Endothelial cell of umbilical vein (primary cell): ENCODE results near the gene LEMD3. TPM values are rescaled to one million over a fixed set of nuclear protein-coding genes. Genes with fewer than 3 reads are reported as not detected.

Source experiments
- BruUV-seq: library from RNA; stranded (reverse); fragments of 400-500 nt; replicated peaks from 2 replicates; lab custom pipeline; 2021; lab: Mats Ljungman, UMichigan
- CTCF ChIA-PET: fragments of 300-600, 350-600 bp; sonication (Branson Sonifier 250); formaldehyde crosslinking; loops from one replicate; lab custom pipeline; 2021; ENCODE audit warnings: antibody characterized with exemption, inconsistent platforms; lab: Charles Lee
- POLR2A ChIA-PET: fragments of 300-600, 350-600 bp; sonication (Branson Sonifier 250); formaldehyde crosslinking; loops from one replicate; lab custom pipeline; 2021; ENCODE audit warnings: antibody characterized with exemption, inconsistent platforms; lab: Charles Lee
- DNase-seq: peaks from one replicate; pipeline ENCODE4 v3.0.0-alpha.2; 2011; ENCODE audit warnings: low read depth, low spot score
- FAIRE-seq: peaks from 2 replicates; lab custom pipeline; 2011; peaks lifted over from hg19 to GRCh38; lab: Jason Lieb, UNC
- H2AFZ ChIP-seq: 2 replicates; pipeline ENCODE4 v1.6.0; 2012; ENCODE audit warnings: low read depth, low read length, control low read depth, inconsistent platforms
- H3K27ac ChIP-seq: 2 replicates; pipeline ENCODE4 v1.5.1; 2011; ENCODE audit warnings: low read depth, mild to moderate bottlenecking, control low read depth, low read length, moderate library complexity; ENCODE audit not compliant: insufficient read depth
- H3K27me3 ChIP-seq, 2 experiments: 2 replicates each; pipeline versions ENCODE4 v1.6.0 to v1.6.1; 2011; ENCODE audit warnings: low read length in 2 of 2, mixed read lengths in 1 of 2; ENCODE audit not compliant: control insufficient read depth in 2 of 2, insufficient read depth in 2 of 2
- H3K36me3 ChIP-seq, 2 experiments: 2 replicates in 1 of 2; 3 replicates in 1 of 2; pipeline ENCODE4 v1.5.1; 2011; ENCODE audit warnings: low read length in 2 of 2, mild to moderate bottlenecking in 1 of 2, moderate library complexity in 1 of 2; ENCODE audit not compliant: control insufficient read depth in 2 of 2, insufficient read depth in 2 of 2; ENCODE audit errors: extremely low read depth in 1 of 2
- H3K4me1 ChIP-seq: 3 replicates; pipeline ENCODE4 v1.5.1; 2011; ENCODE audit warnings: mild to moderate bottlenecking, low read length; ENCODE audit not compliant: control insufficient read depth, insufficient read depth; ENCODE audit errors: extremely low read depth
- H3K4me2 ChIP-seq: 2 replicates; pipeline ENCODE4 v1.6.1; 2011; ENCODE audit warnings: low read length, control low read depth, mixed read lengths; ENCODE audit not compliant: insufficient read depth
- H3K4me3 ChIP-seq, 3 experiments: fragments of 200-600 bp in 1 of 3; sonication (generic), shearing (Covaris generic) in 1 of 3; replicated peaks in 1 of 3; 2 replicates each; pipeline ENCODE4 v1.5.1; 2011 to 2016; ENCODE audit warnings: control low read depth in 3 of 3, low read length in 3 of 3, mild to moderate bottlenecking in 2 of 3, inconsistent platforms in 1 of 3, low read depth in 1 of 3, moderate library complexity in 1 of 3; ENCODE audit not compliant: insufficient read depth in 1 of 3
- H3K79me2 ChIP-seq: 2 replicates; pipeline ENCODE4 v1.6.0; 2012; ENCODE audit warnings: low read length, inconsistent platforms; ENCODE audit not compliant: control insufficient read depth, insufficient read depth
- H3K9ac ChIP-seq: replicated peaks from 2 replicates; pipeline ENCODE3; 2011; ENCODE audit warnings: low read length, control low read depth; ENCODE audit not compliant: insufficient read depth; ENCODE audit errors: extremely low read depth
- H3K9me1 ChIP-seq: replicated peaks from 3 replicates; pipeline ENCODE4 v1.6.0; 2011; ENCODE audit warnings: mild to moderate bottlenecking, low read length; ENCODE audit not compliant: control insufficient read depth, insufficient read depth; ENCODE audit errors: extremely low read depth
- H3K9me3 ChIP-seq: replicated peaks from 2 replicates; pipeline ENCODE4 v1.5.1; 2012; ENCODE audit warnings: low read length, inconsistent platforms; ENCODE audit not compliant: control insufficient read depth, insufficient read depth
- H4K20me1 ChIP-seq: replicated peaks from 2 replicates; pipeline ENCODE3; 2011; ENCODE audit warnings: mild to moderate bottlenecking, low read length; ENCODE audit not compliant: control insufficient read depth, insufficient read depth; ENCODE audit errors: extremely low read depth
- EZH2 ChIP-seq: IDR thresholded peaks from 2 replicates; pipeline ENCODE4 v1.6.1; 2012; ENCODE audit warnings: borderline replicate concordance, low read depth, mild to moderate bottlenecking, moderate library complexity, low read length, inconsistent platforms; ENCODE audit not compliant: severe bottlenecking
- FOS ChIP-seq: IDR thresholded peaks from 2 replicates; pipeline ENCODE4 v1.6.1; 2011; ENCODE audit warnings: mild to moderate bottlenecking, low read length, moderate library complexity, borderline replicate concordance; ENCODE audit not compliant: insufficient read depth
- GATA2 ChIP-seq: IDR thresholded peaks from 2 replicates; pipeline ENCODE4 v1.7.0; 2011; ENCODE audit warnings: low read depth, mild to moderate bottlenecking, moderate library complexity, mixed read lengths, low read length; ENCODE audit not compliant: insufficient read length, insufficient read depth
- JUN ChIP-seq: IDR thresholded peaks from 2 replicates; pipeline ENCODE4 v1.6.1; 2011; ENCODE audit warnings: borderline replicate concordance, low read depth; ENCODE audit not compliant: insufficient read length, insufficient read depth
- MYC ChIP-seq: IDR thresholded peaks from one replicate; pipeline ENCODE4 v1.6.1; 2011; ENCODE audit warnings: mild to moderate bottlenecking, low read depth, low read length
- POLR2A ChIP-seq: IDR thresholded peaks from 2 replicates; pipeline ENCODE4 v1.6.1; 2012; ENCODE audit warnings: low read depth, mild to moderate bottlenecking, control low read depth, low read length
- POLR2AphosphoS5 ChIP-seq: IDR thresholded peaks from 2 replicates; pipeline ENCODE4 v1.6.1; 2012; ENCODE audit warnings: low read depth, mild to moderate bottlenecking, control low read depth, low read length, moderate library complexity; ENCODE audit not compliant: insufficient read depth
- dilution Hi-C: fragments of 300-500 bp; cut with MboI; formaldehyde crosslinking; loops from one replicate; pipeline ENCODE4 v1.15.0; 2019; ENCODE audit warnings: low sequenced_read_pairs; ENCODE audit not compliant: extremely low pct_ligation_motif_present
- intact Hi-C: fragments of 100-400 bp; cut with micrococcal nuclease; formaldehyde crosslinking; loops from one replicate; pipeline ENCODE4 v1.10.0; 2022
- polyA plus RNA-seq, 4 experiments: library from polyadenylated mRNA; depleted of rRNA in 3 of 4; stranded (reverse) in 3 of 4; unstranded in 1 of 4; fragments of >200 nt; gene quantifications; 2 replicates each; pipeline versions ENCODE4 v1.2.1 to v1.2.3, GENCODE V29; 2011 to 2012; ENCODE audit warnings: missing spikeins in 1 of 4
- total RNA-seq: library from RNA; stranded (reverse); gene quantifications from 2 replicates; pipeline ENCODE4 v1.2.3, GENCODE V29; 2021
- TF ChIP-seq, protein P1 (sequence below), 2 donors: IDR thresholded peaks; 1 replicate in 1 of 2; 2 replicates in 1 of 2; pipeline ENCODE4 v1.5.1; 2011; ENCODE audit warnings: low read length in 2 of 2, mild to moderate bottlenecking in 2 of 2, moderate library complexity in 2 of 2, control low read depth in 1 of 2, inconsistent platforms in 1 of 2, low read depth in 1 of 2; ENCODE audit not compliant: insufficient read depth in 1 of 2; ENCODE audit errors: extremely low read depth in 1 of 2
- TF ChIP-seq, protein P2 (sequence below): IDR thresholded peaks from 2 replicates; pipeline ENCODE4 v1.6.1; 2011; ENCODE audit not compliant: insufficient read depth, insufficient read length

LEMD3 gene
- total and polyA plus RNA-seq, 2 donors (not counting 3 experiments of a cell fraction or from before 2014, with no cell fraction given) = 7.4 to 24.2 TPM

DNA sequence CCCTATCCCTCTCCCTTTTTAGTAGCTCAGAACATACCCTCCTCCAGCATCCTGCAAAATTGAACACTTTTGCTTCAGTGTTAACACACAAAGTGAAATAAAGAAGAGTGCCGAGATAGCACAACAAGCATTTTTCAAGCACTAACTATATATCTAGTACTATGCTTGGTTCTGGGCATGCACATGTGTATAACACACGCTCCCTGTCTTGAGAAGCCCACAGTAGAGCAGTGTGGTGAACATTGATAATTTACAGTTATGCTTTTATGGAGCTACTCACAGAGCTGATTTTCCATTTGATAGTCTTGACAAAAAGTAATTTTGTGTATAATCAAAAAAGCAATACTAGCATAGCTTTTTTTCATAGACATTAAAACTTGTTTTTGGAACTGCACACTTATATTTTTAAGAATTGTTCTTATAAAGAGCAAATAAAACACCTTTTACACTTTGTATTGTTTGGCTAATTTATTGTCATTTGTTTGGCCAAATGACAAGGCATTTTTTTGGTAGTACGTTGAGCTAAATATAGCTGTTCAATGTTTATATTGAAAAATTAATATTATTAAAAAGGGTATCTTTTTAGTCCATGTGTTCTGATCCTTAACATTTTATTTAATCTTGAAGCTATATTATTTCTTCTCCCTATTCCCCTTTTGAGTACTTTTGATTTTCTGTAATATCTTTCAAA, 39.7 kb downstream of the LEMD3 start:
- H3K4me2 ChIP-seq = peak overlapping the region; percentile 85
- no peak overlapping the region for H2AFZ ChIP-seq
- FAIRE-seq (no peak), DNase-seq (no peak)
- H3K4me1 ChIP-seq = peaks cover 17% of the 10 kb centered on the region
- H3K27ac ChIP-seq = peak overlapping the region; percentile 3
- dilution Hi-C loops (no loop called here), intact Hi-C loops (loop anchor here (1.0 to 2.0 kb wide), 2 partner anchors 14 to 38 kb away; no protein-coding TSS in a partner anchor)
- TF ChIP-seq JUN (no peak), POLR2A (no peak), FOS (no peak), MYC (no peak), POLR2AphosphoS5 (no peak), GATA2 (no peak), EZH2 (no peak)
- TF ChIP-seq, protein P1, sequence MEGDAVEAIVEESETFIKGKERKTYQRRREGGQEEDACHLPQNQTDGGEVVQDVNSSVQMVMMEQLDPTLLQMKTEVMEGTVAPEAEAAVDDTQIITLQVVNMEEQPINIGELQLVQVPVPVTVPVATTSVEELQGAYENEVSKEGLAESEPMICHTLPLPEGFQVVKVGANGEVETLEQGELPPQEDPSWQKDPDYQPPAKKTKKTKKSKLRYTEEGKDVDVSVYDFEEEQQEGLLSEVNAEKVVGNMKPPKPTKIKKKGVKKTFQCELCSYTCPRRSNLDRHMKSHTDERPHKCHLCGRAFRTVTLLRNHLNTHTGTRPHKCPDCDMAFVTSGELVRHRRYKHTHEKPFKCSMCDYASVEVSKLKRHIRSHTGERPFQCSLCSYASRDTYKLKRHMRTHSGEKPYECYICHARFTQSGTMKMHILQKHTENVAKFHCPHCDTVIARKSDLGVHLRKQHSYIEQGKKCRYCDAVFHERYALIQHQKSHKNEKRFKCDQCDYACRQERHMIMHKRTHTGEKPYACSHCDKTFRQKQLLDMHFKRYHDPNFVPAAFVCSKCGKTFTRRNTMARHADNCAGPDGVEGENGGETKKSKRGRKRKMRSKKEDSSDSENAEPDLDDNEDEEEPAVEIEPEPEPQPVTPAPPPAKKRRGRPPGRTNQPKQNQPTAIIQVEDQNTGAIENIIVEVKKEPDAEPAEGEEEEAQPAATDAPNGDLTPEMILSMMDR (IDR thresholded peaks at IDR 0.05; ENCODE audit: extremely low read depth in 1 of 2, insufficient read depth in 1 of 2, low read depth in 1 of 2, low read length in 2 of 2) = no peak
- TF ChIP-seq, protein P2, sequence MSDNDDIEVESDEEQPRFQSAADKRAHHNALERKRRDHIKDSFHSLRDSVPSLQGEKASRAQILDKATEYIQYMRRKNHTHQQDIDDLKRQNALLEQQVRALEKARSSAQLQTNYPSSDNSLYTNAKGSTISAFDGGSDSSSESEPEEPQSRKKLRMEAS = no peak
- no peaks in the 10 kb centered on the region for H4K20me1 ChIP-seq
- peak overlapping the region in 1 of 3 experiments; percentile 16 for H3K4me3 ChIP-seq
- no peaks in the 10 kb centered on the region for H3K36me3 ChIP-seq
- H3K27me3 ChIP-seq = no peaks in the 10 kb centered on the region
- no peaks in the 10 kb centered on the region for H3K9me1 ChIP-seq
- CTCF ChIA-PET = interaction anchor here (0.8 to 3.4 kb wide), 11 partner anchors 9 to 413 kb away, joined by 3 to 29 read pairs (median 4); partner anchors contain the start of gene LEMD3
- H3K9ac ChIP-seq = peak overlapping the region; percentile 42
- POLR2A ChIA-PET = interaction anchor here (1.9 kb wide), 1 partner anchor 40 kb away, joined by 4 read pairs; the partner anchor contains the start of gene LEMD3
- no peaks in the 10 kb centered on the region for H3K9me3 ChIP-seq
- no TSS peak for BruUV-seq
- peaks cover 40% of the 10 kb centered on the region for H3K79me2 ChIP-seq
